WTC11 (cell line): ENCODE data around the gene STK10. TPM values are rescaled to one million over a fixed set of nuclear protein-coding genes. Genes with fewer than 3 reads are reported as not detected.

Source experiments
- ATAC-seq: fragments of 200-7000 bp; cut with Tn5 transposase; 2 replicates; pipeline ENCODE4 v1.10.0; 2021; ENCODE audit warnings: mild to moderate bottlenecking, moderate library complexity
- CTCF ChIA-PET: fragments of 300-600 bp; sonication (Branson Sonifier 250); formaldehyde crosslinking; loops from one replicate; lab custom pipeline; 2021; ENCODE audit warnings: antibody characterized with exemption; lab: Charles Lee
- POLR2A ChIA-PET: fragments of 350-600 bp; sonication (Branson Sonifier 250); formaldehyde crosslinking; loops from one replicate; lab custom pipeline; 2021; ENCODE audit warnings: antibody characterized with exemption; lab: Charles Lee
- DNase-seq: peaks from one replicate; pipeline ENCODE4 v3.0.0; 2021; ENCODE audit warnings: low spot score
- H3K27ac Mint-ChIP-seq: 2 replicates; pipeline ENCODE4 v1.8.0; 2021; ENCODE audit warnings: mixed read lengths
- H3K27me3 Mint-ChIP-seq: 2 replicates; pipeline ENCODE4 v1.8.0; 2021; ENCODE audit warnings: low read depth, mild to moderate bottlenecking, moderate library complexity, mixed read lengths
- H3K36me3 Mint-ChIP-seq: 2 replicates; pipeline ENCODE4 v1.8.0; 2021; ENCODE audit warnings: mixed read lengths
- H3K4me1 Mint-ChIP-seq: 2 replicates; pipeline ENCODE4 v1.8.0; 2022; ENCODE audit warnings: mixed read lengths
- H3K4me3 Mint-ChIP-seq: 2 replicates; pipeline ENCODE4 v1.8.0; 2021; ENCODE audit warnings: mild to moderate bottlenecking, moderate library complexity, mixed read lengths
- H3K9me3 Mint-ChIP-seq: 2 replicates; pipeline ENCODE4 v1.8.0; 2021; ENCODE audit warnings: mixed read lengths
- ATF1 ChIP-seq: sonication (generic); formaldehyde crosslinking; IDR thresholded peaks from 2 replicates; pipeline ENCODE4 v1.8.1; 2023; ENCODE audit warnings: mild to moderate bottlenecking, moderate library complexity, missing genetic modification reagents
- CREM ChIP-seq: sonication (generic); formaldehyde crosslinking; IDR thresholded peaks from 2 replicates; pipeline ENCODE4 v1.8.1; 2022; ENCODE audit warnings: mild to moderate bottlenecking, missing genetic modification reagents, moderate library complexity
- GRHL2 ChIP-seq: fragments of 250-450 bp; sonication (Bioruptor Pico); IDR thresholded peaks from 2 replicates; pipeline ENCODE4 v1.8.0; 2022; ENCODE audit warnings: mild to moderate bottlenecking, moderate library complexity; ENCODE audit not compliant: insufficient replicate concordance, severe bottlenecking
- JAZF1 ChIP-seq: fragments of 250-450 bp; sonication (Bioruptor Pico); IDR thresholded peaks from 2 replicates; pipeline ENCODE4 v1.9.0; 2021; ENCODE audit warnings: moderate library complexity, mild to moderate bottlenecking, inconsistent platforms
- KAT7 ChIP-seq: sonication (generic); formaldehyde crosslinking; IDR thresholded peaks from 2 replicates; pipeline ENCODE4 v1.8.1; 2023; ENCODE audit warnings: missing genetic modification reagents, mild to moderate bottlenecking, borderline replicate concordance
- MXD4 ChIP-seq: fragments of 250-450 bp; sonication (Bioruptor Pico); IDR thresholded peaks from 2 replicates; pipeline ENCODE4 v1.8.0; 2021; ENCODE audit warnings: mild to moderate bottlenecking, moderate library complexity, borderline replicate concordance
- NR1H2 ChIP-seq: sonication (generic); formaldehyde crosslinking; IDR thresholded peaks from 2 replicates; pipeline ENCODE4 v1.9.0; 2021; ENCODE audit warnings: mild to moderate bottlenecking, moderate library complexity, missing genetic modification reagents
- OVOL2 ChIP-seq: fragments of 250-450 bp; sonication (Bioruptor Pico); IDR thresholded peaks from 2 replicates; pipeline ENCODE4 v1.9.0; 2021; ENCODE audit warnings: mild to moderate bottlenecking, borderline replicate concordance
- SMAD3 ChIP-seq: sonication (generic); formaldehyde crosslinking; IDR thresholded peaks from 2 replicates; pipeline ENCODE4 v1.8.0; 2022; ENCODE audit warnings: missing genetic modification reagents, mild to moderate bottlenecking, borderline replicate concordance
- TEAD1 ChIP-seq: sonication (generic); formaldehyde crosslinking; IDR thresholded peaks from 2 replicates; pipeline ENCODE4 v1.8.0; 2022; ENCODE audit warnings: mild to moderate bottlenecking, missing genetic modification reagents
- ZNF121 ChIP-seq: sonication (generic); formaldehyde crosslinking; IDR thresholded peaks from 2 replicates; pipeline ENCODE4 v1.8.0; 2023; ENCODE audit warnings: missing genetic modification reagents
- ZNF263 ChIP-seq: sonication (generic); formaldehyde crosslinking; IDR thresholded peaks from 2 replicates; pipeline ENCODE4 v1.8.1; 2022; ENCODE audit warnings: low read depth, mild to moderate bottlenecking, moderate library complexity, missing genetic modification reagents
- total RNA-seq: library from RNA; stranded (reverse); gene quantifications from 3 replicates; pipeline ENCODE4 v1.2.3, GENCODE V29; 2021
- TF ChIP-seq, protein P1 (sequence below): fragments of 250-450 bp; sonication (Bioruptor Pico); IDR thresholded peaks from 2 replicates; pipeline ENCODE4 v1.9.0; 2021; ENCODE audit warnings: mild to moderate bottlenecking
- TF ChIP-seq, protein P2 (sequence below): sonication (generic); formaldehyde crosslinking; IDR thresholded peaks from 2 replicates; pipeline ENCODE4 v1.8.0; 2022; ENCODE audit warnings: mild to moderate bottlenecking, missing genetic modification reagents
- TF ChIP-seq, protein P3 (sequence below): sonication (generic); formaldehyde crosslinking; IDR thresholded peaks from 2 replicates; pipeline ENCODE4 v1.8.1; 2023; ENCODE audit warnings: mild to moderate bottlenecking, missing genetic modification reagents
- TF ChIP-seq, protein P4 (sequence below): sonication (generic); formaldehyde crosslinking; conservative IDR thresholded peaks from 2 replicates; pipeline ENCODE4 v1.8.1; 2022; ENCODE audit warnings: mild to moderate bottlenecking, missing genetic modification reagents
- TF ChIP-seq, protein P5 (sequence below): fragments of 250-450 bp; sonication (Bioruptor Pico); IDR thresholded peaks from 2 replicates; pipeline ENCODE4 v1.9.0; 2021; ENCODE audit warnings: mild to moderate bottlenecking, borderline replicate concordance

STK10 gene
- total RNA-seq, 1 experiment from 2014 or later = 20.5 TPM

DNA sequence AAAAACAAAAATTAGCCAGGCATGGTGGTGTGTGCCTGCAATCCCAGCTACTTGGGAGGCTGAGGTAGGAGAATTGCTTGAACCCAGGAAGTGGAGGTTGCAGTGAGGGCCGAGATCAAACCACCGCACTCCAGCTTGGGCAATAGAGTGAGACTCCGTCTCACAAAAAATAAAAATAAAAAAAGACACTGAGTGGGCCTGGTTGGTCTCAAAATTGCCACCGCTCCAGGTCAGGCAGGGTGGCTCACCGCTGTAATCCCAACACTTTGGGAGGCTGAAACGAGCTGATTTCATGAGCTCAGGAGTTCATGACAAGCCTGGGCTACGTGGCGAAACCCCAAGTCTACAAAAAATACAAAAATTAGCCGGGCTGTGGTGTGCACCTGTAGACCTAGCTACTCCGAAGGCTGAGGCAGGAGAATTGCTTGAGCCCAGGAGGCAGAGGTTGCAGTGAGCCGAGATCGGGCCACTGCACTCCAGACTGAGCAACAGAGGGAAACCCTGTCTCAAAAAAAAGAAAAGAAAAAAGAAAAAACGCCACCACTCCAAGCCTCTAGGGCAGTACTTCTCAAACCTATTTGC is 1.8 kb downstream of the STK10 start (continued):
- TF ChIP-seq, protein P1, sequence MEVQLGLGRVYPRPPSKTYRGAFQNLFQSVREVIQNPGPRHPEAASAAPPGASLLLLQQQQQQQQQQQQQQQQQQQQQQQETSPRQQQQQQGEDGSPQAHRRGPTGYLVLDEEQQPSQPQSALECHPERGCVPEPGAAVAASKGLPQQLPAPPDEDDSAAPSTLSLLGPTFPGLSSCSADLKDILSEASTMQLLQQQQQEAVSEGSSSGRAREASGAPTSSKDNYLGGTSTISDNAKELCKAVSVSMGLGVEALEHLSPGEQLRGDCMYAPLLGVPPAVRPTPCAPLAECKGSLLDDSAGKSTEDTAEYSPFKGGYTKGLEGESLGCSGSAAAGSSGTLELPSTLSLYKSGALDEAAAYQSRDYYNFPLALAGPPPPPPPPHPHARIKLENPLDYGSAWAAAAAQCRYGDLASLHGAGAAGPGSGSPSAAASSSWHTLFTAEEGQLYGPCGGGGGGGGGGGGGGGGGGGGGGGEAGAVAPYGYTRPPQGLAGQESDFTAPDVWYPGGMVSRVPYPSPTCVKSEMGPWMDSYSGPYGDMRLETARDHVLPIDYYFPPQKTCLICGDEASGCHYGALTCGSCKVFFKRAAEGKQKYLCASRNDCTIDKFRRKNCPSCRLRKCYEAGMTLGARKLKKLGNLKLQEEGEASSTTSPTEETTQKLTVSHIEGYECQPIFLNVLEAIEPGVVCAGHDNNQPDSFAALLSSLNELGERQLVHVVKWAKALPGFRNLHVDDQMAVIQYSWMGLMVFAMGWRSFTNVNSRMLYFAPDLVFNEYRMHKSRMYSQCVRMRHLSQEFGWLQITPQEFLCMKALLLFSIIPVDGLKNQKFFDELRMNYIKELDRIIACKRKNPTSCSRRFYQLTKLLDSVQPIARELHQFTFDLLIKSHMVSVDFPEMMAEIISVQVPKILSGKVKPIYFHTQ (CRISPR knock-in tag) = no peak
- TF ChIP-seq JAZF1 (CRISPR knock-in tag) (no peak), OVOL2 (CRISPR knock-in tag) (no peak)

DNA sequence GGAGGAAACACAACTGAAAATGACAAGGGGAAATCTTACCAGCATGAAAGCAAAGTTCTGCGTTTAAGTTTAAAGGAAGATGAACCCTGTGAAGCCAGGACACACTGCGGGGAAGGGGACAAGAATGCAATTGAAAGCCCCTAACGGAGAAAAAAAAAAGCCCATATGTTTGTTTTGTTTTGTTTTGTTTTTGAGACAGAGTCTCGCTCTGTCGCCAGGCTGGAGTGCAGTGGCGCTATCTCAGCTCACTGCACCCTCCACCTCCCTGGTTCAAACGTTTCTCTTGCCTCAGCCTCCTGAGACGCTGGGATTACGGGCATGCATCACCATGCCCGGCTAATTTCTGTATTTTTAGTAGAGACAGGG is 2.9 kb downstream of the STK10 start:
- Mint-ChIP-seq H3K27ac (peak overlapping the region; percentile 38; the same call in 1 of the 2 replicates), H3K9me3 (peaks cover 3% of the 10 kb centered on the region; the same call in 1 of the 2 replicates), H3K27me3 (peaks cover 8% of the 10 kb centered on the region), H3K4me3 (no peak overlapping the region), H3K4me1 (peaks cover 28% of the 10 kb centered on the region), H3K36me3 (peaks cover 4% of the 10 kb centered on the region; the same call in 1 of the 2 replicates)
- ATAC-seq (no peak), DNase-seq (no peak)
- ChIA-PET POLR2A (no interaction called here), CTCF (interaction anchor here (5.3 kb wide), 1 partner anchor 11 kb away, joined by 37 read pairs; no protein-coding TSS in a partner anchor)
- no peak for TF ChIP-seq CREM (CRISPR knock-in tag)
- TF ChIP-seq ATF1 (CRISPR knock-in tag) = no peak
- TF ChIP-seq NR1H2 = no peak
- TF ChIP-seq, protein P2, sequence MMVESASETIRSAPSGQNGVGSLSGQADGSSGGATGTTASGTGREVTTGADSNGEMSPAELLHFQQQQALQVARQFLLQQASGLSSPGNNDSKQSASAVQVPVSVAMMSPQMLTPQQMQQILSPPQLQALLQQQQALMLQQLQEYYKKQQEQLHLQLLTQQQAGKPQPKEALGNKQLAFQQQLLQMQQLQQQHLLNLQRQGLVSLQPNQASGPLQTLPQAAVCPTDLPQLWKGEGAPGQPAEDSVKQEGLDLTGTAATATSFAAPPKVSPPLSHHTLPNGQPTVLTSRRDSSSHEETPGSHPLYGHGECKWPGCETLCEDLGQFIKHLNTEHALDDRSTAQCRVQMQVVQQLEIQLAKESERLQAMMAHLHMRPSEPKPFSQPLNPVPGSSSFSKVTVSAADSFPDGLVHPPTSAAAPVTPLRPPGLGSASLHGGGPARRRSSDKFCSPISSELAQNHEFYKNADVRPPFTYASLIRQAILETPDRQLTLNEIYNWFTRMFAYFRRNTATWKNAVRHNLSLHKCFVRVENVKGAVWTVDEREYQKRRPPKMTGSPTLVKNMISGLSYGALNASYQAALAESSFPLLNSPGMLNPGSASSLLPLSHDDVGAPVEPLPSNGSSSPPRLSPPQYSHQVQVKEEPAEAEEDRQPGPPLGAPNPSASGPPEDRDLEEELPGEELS = no peak
- TF ChIP-seq, protein P1 (CRISPR knock-in tag) = no peak
- no peak for TF ChIP-seq ZNF121 (CRISPR knock-in tag)
- TF ChIP-seq, protein P3, sequence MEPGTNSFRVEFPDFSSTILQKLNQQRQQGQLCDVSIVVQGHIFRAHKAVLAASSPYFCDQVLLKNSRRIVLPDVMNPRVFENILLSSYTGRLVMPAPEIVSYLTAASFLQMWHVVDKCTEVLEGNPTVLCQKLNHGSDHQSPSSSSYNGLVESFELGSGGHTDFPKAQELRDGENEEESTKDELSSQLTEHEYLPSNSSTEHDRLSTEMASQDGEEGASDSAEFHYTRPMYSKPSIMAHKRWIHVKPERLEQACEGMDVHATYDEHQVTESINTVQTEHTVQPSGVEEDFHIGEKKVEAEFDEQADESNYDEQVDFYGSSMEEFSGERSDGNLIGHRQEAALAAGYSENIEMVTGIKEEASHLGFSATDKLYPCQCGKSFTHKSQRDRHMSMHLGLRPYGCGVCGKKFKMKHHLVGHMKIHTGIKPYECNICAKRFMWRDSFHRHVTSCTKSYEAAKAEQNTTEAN (CRISPR knock-in tag) = no peak
- no peak for TF ChIP-seq KAT7
- TF ChIP-seq, protein P4, sequence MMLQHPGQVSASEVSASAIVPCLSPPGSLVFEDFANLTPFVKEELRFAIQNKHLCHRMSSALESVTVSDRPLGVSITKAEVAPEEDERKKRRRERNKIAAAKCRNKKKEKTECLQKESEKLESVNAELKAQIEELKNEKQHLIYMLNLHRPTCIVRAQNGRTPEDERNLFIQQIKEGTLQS = no peak
- TF ChIP-seq, protein P5, sequence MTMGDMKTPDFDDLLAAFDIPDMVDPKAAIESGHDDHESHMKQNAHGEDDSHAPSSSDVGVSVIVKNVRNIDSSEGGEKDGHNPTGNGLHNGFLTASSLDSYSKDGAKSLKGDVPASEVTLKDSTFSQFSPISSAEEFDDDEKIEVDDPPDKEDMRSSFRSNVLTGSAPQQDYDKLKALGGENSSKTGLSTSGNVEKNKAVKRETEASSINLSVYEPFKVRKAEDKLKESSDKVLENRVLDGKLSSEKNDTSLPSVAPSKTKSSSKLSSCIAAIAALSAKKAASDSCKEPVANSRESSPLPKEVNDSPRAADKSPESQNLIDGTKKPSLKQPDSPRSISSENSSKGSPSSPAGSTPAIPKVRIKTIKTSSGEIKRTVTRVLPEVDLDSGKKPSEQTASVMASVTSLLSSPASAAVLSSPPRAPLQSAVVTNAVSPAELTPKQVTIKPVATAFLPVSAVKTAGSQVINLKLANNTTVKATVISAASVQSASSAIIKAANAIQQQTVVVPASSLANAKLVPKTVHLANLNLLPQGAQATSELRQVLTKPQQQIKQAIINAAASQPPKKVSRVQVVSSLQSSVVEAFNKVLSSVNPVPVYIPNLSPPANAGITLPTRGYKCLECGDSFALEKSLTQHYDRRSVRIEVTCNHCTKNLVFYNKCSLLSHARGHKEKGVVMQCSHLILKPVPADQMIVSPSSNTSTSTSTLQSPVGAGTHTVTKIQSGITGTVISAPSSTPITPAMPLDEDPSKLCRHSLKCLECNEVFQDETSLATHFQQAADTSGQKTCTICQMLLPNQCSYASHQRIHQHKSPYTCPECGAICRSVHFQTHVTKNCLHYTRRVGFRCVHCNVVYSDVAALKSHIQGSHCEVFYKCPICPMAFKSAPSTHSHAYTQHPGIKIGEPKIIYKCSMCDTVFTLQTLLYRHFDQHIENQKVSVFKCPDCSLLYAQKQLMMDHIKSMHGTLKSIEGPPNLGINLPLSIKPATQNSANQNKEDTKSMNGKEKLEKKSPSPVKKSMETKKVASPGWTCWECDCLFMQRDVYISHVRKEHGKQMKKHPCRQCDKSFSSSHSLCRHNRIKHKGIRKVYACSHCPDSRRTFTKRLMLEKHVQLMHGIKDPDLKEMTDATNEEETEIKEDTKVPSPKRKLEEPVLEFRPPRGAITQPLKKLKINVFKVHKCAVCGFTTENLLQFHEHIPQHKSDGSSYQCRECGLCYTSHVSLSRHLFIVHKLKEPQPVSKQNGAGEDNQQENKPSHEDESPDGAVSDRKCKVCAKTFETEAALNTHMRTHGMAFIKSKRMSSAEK (CRISPR knock-in tag) = no peak
- no peak for TF ChIP-seq SMAD3 (CRISPR knock-in tag)
- TF ChIP-seq MXD4 (CRISPR knock-in tag) = no peak
- TF ChIP-seq ZNF263 (CRISPR knock-in tag) = no peak
- TF ChIP-seq TEAD1 (CRISPR knock-in tag) = no peak
- no peak for TF ChIP-seq GRHL2
